K562 (cell line): ENCODE data around the gene PSMB10. TPM values are rescaled to one million over a fixed set of nuclear protein-coding genes. Genes with fewer than 3 reads are reported as not detected.

ENCODE experiments used
- CBX3 ChIP-seq, 2 experiments: IDR thresholded peaks; 1 replicate in 1 of 2; 2 replicates in 1 of 2; pipeline ENCODE4 v1.6.1; 2012; ENCODE audit warnings: inconsistent platforms in 2 of 2, low read length in 2 of 2, borderline replicate concordance in 1 of 2, control low read depth in 1 of 2
- CC2D1A ChIP-seq: fragments of 450-650 bp; IDR thresholded peaks from 2 replicates; pipeline ENCODE4 v1.6.1; 2017; ENCODE audit warnings: mild to moderate bottlenecking
- DEAF1 ChIP-seq: fragments of 450-650 bp; formaldehyde crosslinking; IDR thresholded peaks from 2 replicates; pipeline ENCODE4 v1.4.0; 2020; ENCODE audit warnings: mild to moderate bottlenecking, moderate library complexity
- HNRNPK ChIP-seq: fragments of 200-400 bp; formaldehyde crosslinking; IDR thresholded peaks from one replicate; pipeline ENCODE4 v1.6.1; 2018; ENCODE audit warnings: mild to moderate bottlenecking, low read depth, low read length; ENCODE audit not compliant: poor library complexity, severe bottlenecking
- MYNN ChIP-seq, 2 experiments: sonication (generic); formaldehyde crosslinking in 1 of 2; IDR thresholded peaks; 2 replicates each; pipeline versions ENCODE4 v1.5.0 to v1.6.1; 2016 to 2020; ENCODE audit warnings: antibody characterized with exemption in 1 of 2, missing genetic modification reagents in 1 of 2
- POLR2AphosphoS2 ChIP-seq: IDR thresholded peaks from 2 replicates; pipeline ENCODE4 v1.6.1; 2012; ENCODE audit warnings: low read length, improper control_type of control experiment
- POLR2G ChIP-seq: fragments of 200-400 bp; formaldehyde crosslinking; IDR thresholded peaks from 2 replicates; pipeline ENCODE4 v1.6.1; 2017; ENCODE audit warnings: low read depth, mild to moderate bottlenecking, antibody characterized with exemption, low read length, moderate library complexity
- RBFOX2 ChIP-seq: fragments of 200-400 bp; formaldehyde crosslinking; IDR thresholded peaks from 2 replicates; pipeline ENCODE4 v1.6.1; 2017; ENCODE audit warnings: low read depth, mild to moderate bottlenecking, low read length, moderate library complexity
- REST ChIP-seq, 2 experiments: fragments of 450-650 bp; formaldehyde crosslinking in 1 of 2; IDR thresholded peaks; 2 replicates each; pipeline versions ENCODE4 v1.4.0 to v1.6.1; 2014 to 2020; ENCODE audit warnings: mild to moderate bottlenecking in 2 of 2, borderline replicate concordance in 1 of 2, low read depth in 1 of 2
- RFX5 ChIP-seq: IDR thresholded peaks from 2 replicates; pipeline ENCODE4 v1.6.1; 2011; ENCODE audit warnings: low read depth, mild to moderate bottlenecking, improper control_type of control experiment, low read length
- USF1 ChIP-seq: sonication (generic); formaldehyde crosslinking; IDR thresholded peaks from 2 replicates; pipeline ENCODE4 v1.9.0; 2022; ENCODE audit warnings: mild to moderate bottlenecking, missing genetic modification reagents
- ZBTB12 ChIP-seq: fragments of 250-450 bp; sonication (Bioruptor Pico); IDR thresholded peaks from 2 replicates; pipeline ENCODE4 v1.4.0; 2020
- ZNF584 ChIP-seq: fragments of 200-800 bp; sonication (Bioruptor generic); IDR thresholded peaks from 2 replicates; pipeline ENCODE4 v1.6.1; 2016; ENCODE audit warnings: low read depth, mild to moderate bottlenecking, missing genetic modification characterization, missing compliant biosample characterization
- polyA plus RNA-seq, 8 experiments: library from polyadenylated mRNA; depleted of rRNA in 4 of 8; stranded (reverse) in 5 of 8; unstranded in 3 of 8; fragments of >200 nt; fragmentation: Nextera tagmentation in 2 of 8; fragmentation: Illumina TruSeq in 1 of 8; extraction: Ambion mirVana in 2 of 8; extraction: Trizol in 1 of 8; gene quantifications; 2 replicates each; pipeline versions ENCODE4 v1.2.1 to v1.2.3, GENCODE V29; 2011 to 2014; ENCODE audit warnings: inconsistent platforms in 1 of 8, missing spikeins in 1 of 8
- total RNA-seq, 7 experiments: library from RNA; depleted of rRNA in 6 of 7; stranded (reverse); fragments of >200 nt in 6 of 7; fragmentation: Illumina TruSeq in 2 of 7; extraction: Trizol in 2 of 7; gene quantifications; 2 replicates each; pipeline versions ENCODE4 v1.2.1 to v1.2.3, GENCODE V29; 2011 to 2021; ENCODE audit warnings: low replicate concordance in 1 of 7

The PSMB10 gene
- total and polyA plus RNA-seq, 9 of the 15 experiments (the other 6 are each of a cell fraction or from before 2014, with no cell fraction given): 11.7 to 105 (median 51.0) TPM

- TF ChIP-seq REST (IDR thresholded peaks at IDR 0.05; ENCODE audit: borderline replicate concordance): peak; percentile 89
- TF ChIP-seq REST (CRISPR knock-in tag; IDR thresholded peaks at IDR 0.05; ENCODE audit: low read depth): no peak
- TF ChIP-seq POLR2AphosphoS2: no peak
- peak; percentile 76 for TF ChIP-seq DEAF1 (CRISPR knock-in tag)
- peak; percentile 78 for TF ChIP-seq CC2D1A
- TF ChIP-seq POLR2G: peak; percentile 39; the same call in 1 of the 2 replicates
- 0 out of 2 replicates have a peak, but pooled peaks have one; percentile 29 for TF ChIP-seq USF1
- TF ChIP-seq HNRNPK: no peak
- peak; percentile 55; the same call in 1 of the 2 replicates for TF ChIP-seq MYNN (IDR thresholded peaks at IDR 0.05)
- no peak for TF ChIP-seq MYNN (CRISPR knock-in tag; IDR thresholded peaks at IDR 0.05)
- TF ChIP-seq RFX5: no peak
- no peak for TF ChIP-seq ZBTB12 (CRISPR knock-in tag)
- TF ChIP-seq ZNF584 (CRISPR knock-in tag): no peak
- TF ChIP-seq RBFOX2: 0 out of 2 replicates have a peak, but pooled peaks have one; percentile 15
- TF ChIP-seq CBX3 (IDR thresholded peaks at IDR 0.05; ENCODE audit: borderline replicate concordance in 1 of 2, low read length in 2 of 2): 0 out of 3 replicates have a peak, but pooled peaks of 1 of the 2 experiments have one; percentile 16
Observed at GRCh38 chr16:67928561-67929364, 7.9 kb downstream of the PSMB10 start (continued).
